ENCODE results near the gene GPSM3.

GPSM3 gene, protein sequence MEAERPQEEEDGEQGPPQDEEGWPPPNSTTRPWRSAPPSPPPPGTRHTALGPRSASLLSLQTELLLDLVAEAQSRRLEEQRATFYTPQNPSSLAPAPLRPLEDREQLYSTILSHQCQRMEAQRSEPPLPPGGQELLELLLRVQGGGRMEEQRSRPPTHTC

GRCh38 chr6:32192608-32193039 lies at the start of gene GPSM3:
TSS of gene GPSM3 (minus strand) at chr6:32192643. CDS start at chr6:32192513, 130 bp downstream.
- TF ChIP-seq, protein P1, sequence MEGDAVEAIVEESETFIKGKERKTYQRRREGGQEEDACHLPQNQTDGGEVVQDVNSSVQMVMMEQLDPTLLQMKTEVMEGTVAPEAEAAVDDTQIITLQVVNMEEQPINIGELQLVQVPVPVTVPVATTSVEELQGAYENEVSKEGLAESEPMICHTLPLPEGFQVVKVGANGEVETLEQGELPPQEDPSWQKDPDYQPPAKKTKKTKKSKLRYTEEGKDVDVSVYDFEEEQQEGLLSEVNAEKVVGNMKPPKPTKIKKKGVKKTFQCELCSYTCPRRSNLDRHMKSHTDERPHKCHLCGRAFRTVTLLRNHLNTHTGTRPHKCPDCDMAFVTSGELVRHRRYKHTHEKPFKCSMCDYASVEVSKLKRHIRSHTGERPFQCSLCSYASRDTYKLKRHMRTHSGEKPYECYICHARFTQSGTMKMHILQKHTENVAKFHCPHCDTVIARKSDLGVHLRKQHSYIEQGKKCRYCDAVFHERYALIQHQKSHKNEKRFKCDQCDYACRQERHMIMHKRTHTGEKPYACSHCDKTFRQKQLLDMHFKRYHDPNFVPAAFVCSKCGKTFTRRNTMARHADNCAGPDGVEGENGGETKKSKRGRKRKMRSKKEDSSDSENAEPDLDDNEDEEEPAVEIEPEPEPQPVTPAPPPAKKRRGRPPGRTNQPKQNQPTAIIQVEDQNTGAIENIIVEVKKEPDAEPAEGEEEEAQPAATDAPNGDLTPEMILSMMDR (IDR thresholded peaks at IDR 0.05; ENCODE audit: borderline replicate concordance, control extremely low read depth, extremely low read depth, insufficient read depth, missing control alignments) = no peak
- DNase-seq (ENCODE audit: low spot score) = no peak
- in situ Hi-C loops (cut with MboI; ENCODE audit: low sequenced_read_pairs, unreplicated experiment) = no loop called here

GRCh38 chr6:32240686-32241085 lies 48.2 kb upstream of the GPSM3 start:
- in situ Hi-C loops (cut with MboI; ENCODE audit: low sequenced_read_pairs, unreplicated experiment) = loop anchor here (10.0 to 25.0 kb wide), 3 partner anchors 174 to 547 kb away; no protein-coding TSS in a partner anchor
- TF ChIP-seq, protein P1 (IDR thresholded peaks at IDR 0.05; ENCODE audit: borderline replicate concordance, control extremely low read depth, extremely low read depth, insufficient read depth, missing control alignments) = no peak
- no peak for DNase-seq (ENCODE audit: low spot score)

- in situ Hi-C loops (cut with MboI; ENCODE audit: low sequenced_read_pairs, unreplicated experiment) = loop anchor here (25.0 kb wide), 1 partner anchor 548 kb away; no protein-coding TSS in a partner anchor
Measured at GRCh38 chr6:32239462-32239861, 47.0 kb upstream of the GPSM3 start.

GRCh38 chr6:32234934-32235333 lies 42.5 kb upstream of the GPSM3 start:
- DNase-seq (ENCODE audit: low spot score) = peak; percentile 40
- in situ Hi-C loops (cut with MboI; ENCODE audit: low sequenced_read_pairs, unreplicated experiment) = loop anchor here (25.0 kb wide), 1 partner anchor 552 kb away; no protein-coding TSS in a partner anchor
- TF ChIP-seq, protein P1 (IDR thresholded peaks at IDR 0.05; ENCODE audit: borderline replicate concordance, control extremely low read depth, extremely low read depth, insufficient read depth, missing control alignments) = peak; percentile 4

More at GRCh38 chr6:32239462-32239861, 47.0 kb upstream of the GPSM3 start:
- DNase-seq (ENCODE audit: low spot score) = no peak
- TF ChIP-seq, protein P1 (IDR thresholded peaks at IDR 0.05; ENCODE audit: borderline replicate concordance, control extremely low read depth, extremely low read depth, insufficient read depth, missing control alignments) = no peak

GRCh38 chr6:32226434-32226833 lies 34.0 kb upstream of the GPSM3 start:
- in situ Hi-C loops (cut with MboI; ENCODE audit: low sequenced_read_pairs, unreplicated experiment) = loop anchor here (25.0 kb wide), 1 partner anchor 561 kb away; no protein-coding TSS in a partner anchor
- DNase-seq (ENCODE audit: low spot score) = no peak
- TF ChIP-seq, protein P1 (IDR thresholded peaks at IDR 0.05; ENCODE audit: borderline replicate concordance, control extremely low read depth, extremely low read depth, insufficient read depth, missing control alignments) = no peak

DNA sequence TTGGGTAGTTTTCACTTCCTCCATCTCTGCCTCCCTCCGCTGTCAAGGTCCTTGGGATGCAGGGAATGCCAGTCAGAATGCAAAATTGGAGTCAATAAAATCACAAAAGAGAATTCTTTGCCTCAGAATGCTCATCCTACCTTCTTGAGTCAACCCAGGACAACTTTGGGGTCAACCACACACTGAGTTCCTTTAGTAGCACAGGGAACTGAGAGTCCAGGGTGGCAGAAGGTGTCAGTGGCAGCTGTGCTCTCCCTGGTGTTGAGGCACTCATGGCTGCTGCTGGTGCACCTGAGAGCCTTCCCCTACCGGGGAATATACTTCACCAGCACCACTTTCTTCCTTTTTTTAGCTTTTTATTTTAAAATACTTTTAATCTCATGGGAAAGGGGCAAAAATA lies 32.3 kb upstream of the GPSM3 start:
- no peak for DNase-seq (ENCODE audit: low spot score)
- in situ Hi-C loops (cut with MboI; ENCODE audit: low sequenced_read_pairs, unreplicated experiment) = loop anchor here (25.0 kb wide), 1 partner anchor 563 kb away; no protein-coding TSS in a partner anchor
- TF ChIP-seq, protein P1 (IDR thresholded peaks at IDR 0.05; ENCODE audit: borderline replicate concordance, control extremely low read depth, extremely low read depth, insufficient read depth, missing control alignments) = no peak

All from GM13976 (cell line).